OCI-LY7 (cell line): ENCODE measurements around the gene PLEKHM3. TPM values are rescaled to one million over a fixed set of nuclear protein-coding genes. Genes with fewer than 3 reads are reported as not detected.

ENCODE experiments used
- BruUV-seq: library from RNA; stranded (reverse); fragments of 400-500 nt; replicated peaks from 2 replicates; lab custom pipeline; 2021; lab: Mats Ljungman, UMichigan
- CTCF ChIA-PET: fragments of 300-600 bp; sonication (Branson Sonifier 250); formaldehyde crosslinking; loops from one replicate; lab custom pipeline; 2022; ENCODE audit warnings: antibody characterized with exemption; ENCODE audit not compliant: unreplicated experiment; lab: Charles Lee
- POLR2A ChIA-PET: fragments of 300-600 bp; sonication (Branson Sonifier 250); formaldehyde crosslinking; loops from one replicate; lab custom pipeline; 2022; ENCODE audit warnings: antibody characterized with exemption; lab: Charles Lee
- DNase-seq: peaks from one replicate; pipeline ENCODE4 v3.0.0-alpha.2; 2015; ENCODE audit warnings: low spot score
- H2AFZ ChIP-seq: fragments of 200-600 bp; sonication (generic), shearing (Covaris generic); 2 replicates; pipeline ENCODE4 v1.6.1; 2014; ENCODE audit warnings: mild to moderate bottlenecking, antibody characterized with exemption, low read length, moderate library complexity
- H3K27ac ChIP-seq: fragments of 200-600 bp; sonication (generic); 2 replicates; pipeline ENCODE4 v1.5.1; 2014; ENCODE audit warnings: mixed run types, low read depth, mild to moderate bottlenecking, moderate library complexity, low read length, inconsistent platforms; ENCODE audit not compliant: poor library complexity, severe bottlenecking
- H3K36me3 ChIP-seq: fragments of 200-600 bp; sonication (generic); 2 replicates; pipeline ENCODE4 v1.6.1; 2014; ENCODE audit warnings: mild to moderate bottlenecking, antibody characterized with exemption, low read length, moderate library complexity, mixed read lengths; ENCODE audit not compliant: insufficient read depth
- H3K4me1 ChIP-seq: fragments of 200-600 bp; sonication (generic); 2 replicates; pipeline ENCODE4 v1.5.1; 2014; ENCODE audit warnings: mild to moderate bottlenecking, low read length; ENCODE audit not compliant: insufficient read depth, poor library complexity, severe bottlenecking
- H3K4me2 ChIP-seq: fragments of 200-600 bp; sonication (generic); 2 replicates; pipeline ENCODE4 v1.6.1; 2014; ENCODE audit warnings: mild to moderate bottlenecking, low read length
- H3K4me3 ChIP-seq: fragments of 200-600 bp; sonication (generic); 2 replicates; pipeline ENCODE4 v1.5.1; 2014; ENCODE audit warnings: mild to moderate bottlenecking, low read depth, low read length; ENCODE audit not compliant: poor library complexity, severe bottlenecking
- H3K79me2 ChIP-seq: fragments of 200-600 bp; sonication (generic); 2 replicates; pipeline ENCODE4 v1.6.1; 2016; ENCODE audit warnings: low read depth, mild to moderate bottlenecking, low read length, moderate library complexity, mixed read lengths; ENCODE audit not compliant: insufficient read depth
- H3K9me2 ChIP-seq: fragments of 200-600 bp; sonication (generic); 2 replicates; pipeline ENCODE4 v1.6.1; 2016; ENCODE audit warnings: mild to moderate bottlenecking, low read length, mixed read lengths; ENCODE audit not compliant: insufficient read depth
- H3K9me3 ChIP-seq: fragments of 200-600 bp; sonication (generic); 2 replicates; pipeline ENCODE4 v1.6.1; 2014; ENCODE audit warnings: mild to moderate bottlenecking, mixed run types, low read length, mixed read lengths
- H4K20me1 ChIP-seq: fragments of 200-600 bp; sonication (generic); 2 replicates; pipeline ENCODE4 v1.6.1; 2014; ENCODE audit warnings: mild to moderate bottlenecking, antibody characterized with exemption, low read length, moderate library complexity, mixed read lengths; ENCODE audit not compliant: insufficient read depth
- EZH2phosphoT487 ChIP-seq: fragments of 200-600 bp; sonication (generic); IDR thresholded peaks from 2 replicates; pipeline ENCODE4 v1.6.1; 2018; ENCODE audit warnings: low read depth, borderline replicate concordance, mild to moderate bottlenecking, mixed run types, antibody characterized with exemption, low read length, moderate library complexity, mixed read lengths
- intact Hi-C: fragments of 100-400 bp; cut with micrococcal nuclease; formaldehyde crosslinking; loops from one replicate; pipeline ENCODE4 v1.10.0; 2022; ENCODE audit not compliant: unreplicated experiment
- total RNA-seq, 2 experiments: library from RNA; depleted of rRNA in 1 of 2; stranded (reverse); fragments of >200 nt in 1 of 2; shearing (Covaris generic) in 1 of 2; gene quantifications; 2 replicates each; pipeline ENCODE4 v1.2.3, GENCODE V29; 2014 to 2022
- TF ChIP-seq, protein P1 (sequence below): fragments of 200-600 bp; sonication (generic); conservative IDR thresholded peaks from 2 replicates; pipeline ENCODE4 v1.5.1; 2014; ENCODE audit warnings: mild to moderate bottlenecking, antibody characterized with exemption, low read length, moderate library complexity, mixed read lengths

Gene PLEKHM3
- total RNA-seq, 2 experiments from 2014 or later = 3.7 to 6.3 TPM

DNA sequence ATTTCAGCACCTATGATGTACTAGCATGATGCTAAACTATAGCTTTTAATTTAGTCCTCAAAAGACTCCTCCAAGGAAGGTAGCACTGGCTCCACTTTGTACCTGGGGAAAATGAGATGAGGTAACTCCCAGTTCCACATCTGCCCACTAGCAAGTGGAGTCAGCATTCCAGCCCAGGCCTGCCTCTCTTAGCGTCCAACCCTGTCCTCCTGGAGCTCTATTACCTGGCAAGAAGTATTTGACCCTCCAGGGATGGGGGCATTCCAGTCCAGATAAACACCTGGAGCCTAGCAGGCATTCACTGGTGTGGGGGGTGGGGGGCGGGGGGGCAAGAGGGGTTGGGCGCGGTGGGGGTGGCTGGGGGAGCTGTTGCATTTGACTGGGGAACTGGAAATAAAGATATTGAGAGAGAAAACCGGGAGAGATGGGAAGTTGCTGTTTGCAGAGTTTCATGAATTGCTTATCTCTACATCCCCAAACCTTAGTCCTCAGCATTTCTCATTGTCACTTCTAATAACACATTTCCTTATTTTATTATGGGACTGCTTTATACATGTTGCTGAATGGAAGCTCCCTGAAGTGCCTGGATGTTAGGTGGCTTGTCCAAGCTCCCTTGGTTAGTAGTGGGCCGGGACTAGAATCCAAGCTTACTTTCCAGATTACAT, 233.6 kb downstream of the PLEKHM3 start:
- Histone ChIP-seq H3K36me3 (no peaks in the 10 kb centered on the region), H3K27ac (no peak overlapping the region), H3K79me2 (no peaks in the 10 kb centered on the region), H4K20me1 (no peaks in the 10 kb centered on the region), H2AFZ (no peak overlapping the region), H3K4me2 (no peak overlapping the region), H3K9me2 (no peaks in the 10 kb centered on the region), H3K4me1 (peaks cover 3% of the 10 kb centered on the region), H3K4me3 (no peak overlapping the region), H3K9me3 (no peaks in the 10 kb centered on the region)
- intact Hi-C loops = no loop called here
- DNase-seq = no peak
- TF ChIP-seq, protein P1, sequence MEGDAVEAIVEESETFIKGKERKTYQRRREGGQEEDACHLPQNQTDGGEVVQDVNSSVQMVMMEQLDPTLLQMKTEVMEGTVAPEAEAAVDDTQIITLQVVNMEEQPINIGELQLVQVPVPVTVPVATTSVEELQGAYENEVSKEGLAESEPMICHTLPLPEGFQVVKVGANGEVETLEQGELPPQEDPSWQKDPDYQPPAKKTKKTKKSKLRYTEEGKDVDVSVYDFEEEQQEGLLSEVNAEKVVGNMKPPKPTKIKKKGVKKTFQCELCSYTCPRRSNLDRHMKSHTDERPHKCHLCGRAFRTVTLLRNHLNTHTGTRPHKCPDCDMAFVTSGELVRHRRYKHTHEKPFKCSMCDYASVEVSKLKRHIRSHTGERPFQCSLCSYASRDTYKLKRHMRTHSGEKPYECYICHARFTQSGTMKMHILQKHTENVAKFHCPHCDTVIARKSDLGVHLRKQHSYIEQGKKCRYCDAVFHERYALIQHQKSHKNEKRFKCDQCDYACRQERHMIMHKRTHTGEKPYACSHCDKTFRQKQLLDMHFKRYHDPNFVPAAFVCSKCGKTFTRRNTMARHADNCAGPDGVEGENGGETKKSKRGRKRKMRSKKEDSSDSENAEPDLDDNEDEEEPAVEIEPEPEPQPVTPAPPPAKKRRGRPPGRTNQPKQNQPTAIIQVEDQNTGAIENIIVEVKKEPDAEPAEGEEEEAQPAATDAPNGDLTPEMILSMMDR = no peak
- TF ChIP-seq EZH2phosphoT487 = no peak
- POLR2A ChIA-PET = interaction anchor here (0.5 to 1.5 kb wide), 3 partner anchors 22 to 437 kb away, joined by 3 read pairs; partner anchors contain the start of gene FZD5
- BruUV-seq = no TSS peak
- CTCF ChIA-PET = no interaction called here

DNA sequence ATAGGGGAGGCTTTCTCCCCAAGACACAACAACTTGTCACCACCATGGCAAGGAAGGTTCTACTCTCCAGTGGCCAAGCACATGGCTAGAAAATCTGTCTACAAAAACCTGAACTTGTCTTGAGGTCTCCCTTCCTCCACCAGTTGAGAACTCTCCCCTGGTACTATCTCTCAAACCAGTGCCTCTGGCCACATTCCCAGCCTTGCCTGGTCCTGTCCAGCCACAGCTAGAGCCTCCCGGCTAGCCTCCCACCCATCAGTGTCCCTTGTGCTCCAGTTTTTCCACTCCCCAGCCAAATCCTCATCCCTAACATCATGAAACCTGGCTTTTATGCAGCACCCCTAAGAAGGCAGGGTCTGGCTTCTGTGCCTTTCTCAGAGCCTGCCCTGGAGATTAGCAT, 234.4 kb downstream of the PLEKHM3 start:
- POLR2A ChIA-PET = interaction anchor here (1.5 kb wide), 1 partner anchor 28 kb away, joined by 3 read pairs; no protein-coding TSS in a partner anchor
- no TSS peak for BruUV-seq
- Histone ChIP-seq H3K4me2 (no peak overlapping the region), H3K27ac (no peak overlapping the region), H2AFZ (no peak overlapping the region), H4K20me1 (no peaks in the 10 kb centered on the region), H3K9me2 (no peaks in the 10 kb centered on the region), H3K4me3 (no peak overlapping the region), H3K36me3 (no peaks in the 10 kb centered on the region), H3K4me1 (peaks cover 3% of the 10 kb centered on the region), H3K79me2 (no peaks in the 10 kb centered on the region), H3K9me3 (no peaks in the 10 kb centered on the region)
- CTCF ChIA-PET = no interaction called here
- intact Hi-C loops = no loop called here
- DNase-seq = no peak
- TF ChIP-seq, protein P1 = no peak
- no peak for TF ChIP-seq EZH2phosphoT487

DNA sequence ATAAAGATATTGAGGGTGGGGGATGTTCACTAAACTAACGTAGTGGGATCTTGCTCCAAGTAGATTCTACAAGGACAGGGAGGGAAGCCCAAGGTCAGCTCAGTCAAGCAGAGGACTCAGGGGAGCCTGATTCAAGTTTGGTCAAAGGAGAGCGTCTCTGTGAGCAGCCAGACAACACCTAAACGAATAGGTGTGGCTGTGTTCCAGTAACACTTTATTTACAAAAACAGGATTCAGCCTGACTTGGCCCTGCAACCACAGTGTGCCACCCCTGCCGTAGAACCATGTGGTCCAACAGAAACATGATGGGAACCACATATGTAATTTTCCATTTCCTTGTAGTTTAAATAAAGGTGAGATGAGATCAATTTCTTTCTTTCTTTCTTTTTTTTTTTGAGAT, 237.5 kb downstream of the PLEKHM3 start:
- H3K79me2 ChIP-seq = no peaks in the 10 kb centered on the region
- no peak overlapping the region for H2AFZ ChIP-seq
- H3K36me3 ChIP-seq = no peaks in the 10 kb centered on the region
- no peak overlapping the region for H3K27ac ChIP-seq
- peaks cover 3% of the 10 kb centered on the region for H3K4me1 ChIP-seq
- intact Hi-C loops = no loop called here
- no peak for TF ChIP-seq EZH2phosphoT487
- TF ChIP-seq, protein P1 = no peak
- no peak overlapping the region for H3K4me3 ChIP-seq
- no peak for DNase-seq
- no peaks in the 10 kb centered on the region for H4K20me1 ChIP-seq
- no peak overlapping the region for H3K4me2 ChIP-seq
- H3K9me3 ChIP-seq = no peaks in the 10 kb centered on the region
- H3K9me2 ChIP-seq = no peaks in the 10 kb centered on the region
- ChIA-PET POLR2A (no interaction called here), CTCF (no interaction called here)
- no TSS peak for BruUV-seq
